GM19351 (cell line): Measurements from ENCODE around the gene ANXA8.
"Not testable (repeated sequence)": the region's sequence is repeated elsewhere in the genome, so short reads cannot be mapped to it uniquely, and the experiment has no call there.

Experiments
- ATAC-seq: cut with Tn5 transposase; IDR thresholded peaks from one replicate; pipeline ENCODE4 v1.9.1; 2021; ENCODE audit warnings: mild to moderate bottlenecking, moderate library complexity; ENCODE audit not compliant: unreplicated experiment

ANXA8 gene

GRCh38 chr10:47483923-47484322 is at the start of gene ANXA8:
TSS of gene ANXA8 (minus strand) at chr10:47484115. CDS start at chr10:47483933, 182 bp downstream.
- not testable (repeated sequence) for ATAC-seq

- not testable (repeated sequence) for ATAC-seq
Measured at GRCh38 chr10:47523475-47523874, 39.6 kb upstream of the ANXA8 start, which contains the start of gene AGAP9. TSS of gene AGAP9 (minus strand) at chr10:47523638. CDS start at chr10:47523526, 112 bp downstream.

- ATAC-seq = not testable (repeated sequence)
Measured at GRCh38 chr10:47502313-47502712, 18.4 kb upstream of the ANXA8 start.

GRCh38 chr10:47494226-47494625 is 10.3 kb upstream of the ANXA8 start:
- not testable (repeated sequence) for ATAC-seq

DNA sequence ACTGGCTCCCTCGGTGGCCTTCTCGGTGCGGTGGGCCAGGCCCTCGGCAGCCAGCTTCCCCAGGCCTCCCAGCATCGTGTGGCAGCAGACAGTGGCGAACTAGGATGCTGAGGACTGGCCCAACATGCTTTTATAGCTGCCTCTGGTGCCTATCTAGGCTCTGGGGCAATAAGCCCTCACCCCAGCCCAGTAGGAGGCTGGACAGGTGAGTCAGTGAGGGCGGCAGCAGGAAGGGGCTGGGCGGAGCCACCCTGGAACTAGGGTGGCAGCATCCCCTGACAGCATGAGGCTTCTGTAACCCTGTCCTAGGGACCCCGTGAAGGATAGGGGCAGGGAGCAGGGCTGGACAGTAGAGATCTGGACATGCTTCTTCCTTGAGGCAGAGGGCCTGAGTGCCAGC is 7.7 kb upstream of the ANXA8 start, which contains the start of gene FAM25G:
Gene FAM25G, minus strand, starts transcription at position 101 of the 400 bp plus-strand sequence. Its CDS starts 26 bp downstream, at position 75.
- ATAC-seq = not testable (repeated sequence)

DNA sequence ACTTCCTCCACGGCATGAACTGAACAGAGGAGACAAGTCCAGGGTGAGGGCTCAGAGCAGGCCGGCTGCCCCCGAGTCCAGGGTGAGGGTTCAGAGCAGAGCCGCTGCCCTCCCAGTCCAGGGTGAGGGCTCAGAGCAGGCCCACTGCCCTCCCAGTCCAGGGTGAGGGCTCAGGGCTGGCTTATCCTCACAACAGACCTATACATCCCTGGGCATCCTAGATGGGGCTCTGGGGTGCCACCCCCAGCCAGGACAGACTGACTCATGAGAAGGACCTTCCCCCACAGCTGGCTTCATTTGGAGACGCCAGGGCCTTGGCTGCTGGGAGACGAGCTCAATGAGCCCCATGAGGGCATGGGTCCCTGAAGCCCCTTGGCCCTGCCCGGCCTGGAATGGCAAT is 5.7 kb upstream of the ANXA8 start:
- ATAC-seq = not testable (repeated sequence)

DNA sequence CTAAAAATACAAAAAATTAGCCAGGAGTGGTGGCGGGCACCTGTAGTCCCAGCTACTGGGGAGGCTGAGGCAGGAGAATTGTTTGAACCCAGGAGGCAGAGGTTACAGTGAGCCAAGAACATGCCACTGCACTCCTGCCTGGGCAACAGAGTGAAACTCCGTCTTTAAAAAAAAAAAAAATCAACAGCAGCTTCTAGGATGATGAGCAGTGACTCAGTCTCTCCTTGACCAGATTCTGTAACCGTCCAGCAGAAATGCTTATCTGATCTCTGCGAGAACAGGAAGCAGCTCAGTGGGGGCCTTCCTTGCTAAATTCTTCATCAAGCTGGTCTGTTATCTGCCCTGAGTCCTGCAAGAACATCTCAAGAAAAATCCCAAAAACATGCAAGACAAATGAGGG is 2.0 kb upstream of the ANXA8 start:
- not testable (repeated sequence) for ATAC-seq

DNA sequence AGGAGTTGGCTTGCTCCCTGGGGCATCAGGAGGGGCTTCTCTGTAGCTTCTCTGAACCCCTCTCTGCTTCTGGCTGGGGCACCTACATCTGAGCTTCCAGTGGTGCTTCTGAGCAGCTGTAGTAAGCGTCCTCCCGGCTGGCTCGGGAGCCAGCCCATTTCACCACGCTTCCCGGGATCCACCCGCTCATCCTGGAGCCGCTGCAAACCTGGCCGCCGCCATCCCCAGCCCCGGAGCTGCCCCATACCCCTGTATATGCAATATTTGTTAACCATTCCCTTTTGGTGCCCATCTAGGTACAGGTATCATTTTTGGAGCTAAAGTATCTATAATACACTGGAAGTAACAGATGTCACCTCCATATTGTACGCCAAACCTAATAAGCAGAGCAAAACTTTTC is 871 bp upstream of the ANXA8 start:
- ATAC-seq = not testable (repeated sequence)

- not testable (repeated sequence) for ATAC-seq
Measured at GRCh38 chr10:47482367-47482766, 1.5 kb downstream of the ANXA8 start.

GRCh38 chr10:47481768-47482181 is 2.1 kb downstream of the ANXA8 start:
- ATAC-seq = not testable (repeated sequence)

DNA sequence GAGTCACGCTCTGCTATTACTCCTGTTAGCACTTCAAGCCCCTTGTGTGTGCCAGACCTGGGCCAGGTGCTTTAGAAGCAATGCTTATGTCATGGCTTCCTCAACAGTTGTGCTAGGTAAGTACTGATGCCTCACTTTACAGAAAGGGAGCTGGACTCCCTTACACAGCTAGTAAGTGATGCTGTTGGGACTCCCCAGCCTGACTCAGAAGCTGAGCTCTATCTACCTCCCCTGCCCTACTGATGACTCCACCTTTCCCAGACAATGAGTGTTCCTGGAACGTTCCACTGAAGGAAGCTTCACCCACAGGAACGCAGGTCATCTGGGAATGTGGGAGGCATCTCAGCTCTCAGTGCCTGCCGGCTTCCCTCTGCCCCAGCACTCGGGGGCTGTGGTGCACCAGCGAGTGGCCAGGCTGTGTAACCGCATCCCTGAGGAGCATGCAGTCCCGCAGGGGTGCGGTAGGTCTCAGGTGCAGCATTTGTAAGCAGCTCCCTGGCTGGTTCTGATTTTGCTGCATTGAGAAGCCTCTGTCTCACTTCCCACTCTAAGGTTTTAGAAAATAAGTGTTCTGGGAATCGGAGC is 2.6 kb downstream of the ANXA8 start:
- not testable (repeated sequence) for ATAC-seq

- ATAC-seq = not testable (repeated sequence)
Measured at GRCh38 chr10:47480133-47480532, 3.8 kb downstream of the ANXA8 start.

- not testable (repeated sequence) for ATAC-seq
Measured at GRCh38 chr10:47478114-47478513, 5.8 kb downstream of the ANXA8 start.

GRCh38 chr10:47477078-47477477 is 6.8 kb downstream of the ANXA8 start:
- ATAC-seq = not testable (repeated sequence)

- not testable (repeated sequence) for ATAC-seq
Measured at GRCh38 chr10:47475101-47475500, 8.8 kb downstream of the ANXA8 start.

DNA sequence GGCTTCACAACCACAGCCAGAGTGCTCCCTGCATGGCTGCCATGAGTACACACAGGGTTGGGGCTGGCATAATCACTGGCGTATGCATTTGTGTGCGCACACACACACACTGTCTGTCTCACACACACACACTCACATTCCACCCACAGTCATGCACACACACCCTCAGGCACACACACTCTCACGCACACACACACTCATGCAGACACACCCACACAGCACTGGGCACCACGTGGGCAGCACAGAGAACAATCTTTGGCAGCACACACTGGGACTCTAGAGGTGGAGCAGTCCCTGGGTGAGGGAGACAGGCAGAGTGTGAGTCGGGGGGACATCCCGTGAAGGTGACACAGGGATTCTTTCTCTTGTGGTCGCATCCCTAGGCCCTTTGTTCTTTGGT is 10.4 kb downstream of the ANXA8 start:
- not testable (repeated sequence) for ATAC-seq

- ATAC-seq = peak; percentile 83
Measured at GRCh38 chr10:47472647-47473046, 11.3 kb downstream of the ANXA8 start.

- ATAC-seq = not testable (repeated sequence)
Measured at GRCh38 chr10:47472072-47472471, 11.8 kb downstream of the ANXA8 start.

- not testable (repeated sequence) for ATAC-seq
Measured at GRCh38 chr10:47468731-47469528, 15.0 kb downstream of the ANXA8 start.

GRCh38 chr10:47467957-47468356 is 16.0 kb downstream of the ANXA8 start:
- not testable (repeated sequence) for ATAC-seq

DNA sequence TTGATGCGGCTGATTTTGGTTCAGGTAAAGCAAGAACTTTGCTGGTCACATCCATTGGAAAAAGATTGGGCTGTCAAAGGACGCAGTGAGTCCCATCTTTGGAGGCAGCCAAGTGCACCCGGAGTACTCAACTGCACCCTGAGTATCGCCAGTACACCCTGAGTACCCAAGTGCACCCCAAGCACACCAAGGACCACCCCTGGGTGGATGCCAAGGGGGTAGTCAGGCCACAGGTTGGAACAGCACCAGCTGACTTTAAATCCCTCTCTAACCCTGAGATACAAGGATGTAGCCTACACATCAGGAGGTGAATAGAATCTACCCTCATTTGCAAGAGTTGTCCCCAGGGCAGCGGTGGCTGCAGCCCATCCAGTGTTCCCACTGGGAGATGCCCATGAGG is 16.5 kb downstream of the ANXA8 start:
- ATAC-seq = not testable (repeated sequence)
